ENCODE data around the gene ZBTB7C. TPM values are rescaled to one million over a fixed set of nuclear protein-coding genes. Genes with fewer than 3 reads are reported as not detected.

ZBTB7C gene
- total RNA-seq, 1 donor from 2014 or later = 2.7 TPM

DNA sequence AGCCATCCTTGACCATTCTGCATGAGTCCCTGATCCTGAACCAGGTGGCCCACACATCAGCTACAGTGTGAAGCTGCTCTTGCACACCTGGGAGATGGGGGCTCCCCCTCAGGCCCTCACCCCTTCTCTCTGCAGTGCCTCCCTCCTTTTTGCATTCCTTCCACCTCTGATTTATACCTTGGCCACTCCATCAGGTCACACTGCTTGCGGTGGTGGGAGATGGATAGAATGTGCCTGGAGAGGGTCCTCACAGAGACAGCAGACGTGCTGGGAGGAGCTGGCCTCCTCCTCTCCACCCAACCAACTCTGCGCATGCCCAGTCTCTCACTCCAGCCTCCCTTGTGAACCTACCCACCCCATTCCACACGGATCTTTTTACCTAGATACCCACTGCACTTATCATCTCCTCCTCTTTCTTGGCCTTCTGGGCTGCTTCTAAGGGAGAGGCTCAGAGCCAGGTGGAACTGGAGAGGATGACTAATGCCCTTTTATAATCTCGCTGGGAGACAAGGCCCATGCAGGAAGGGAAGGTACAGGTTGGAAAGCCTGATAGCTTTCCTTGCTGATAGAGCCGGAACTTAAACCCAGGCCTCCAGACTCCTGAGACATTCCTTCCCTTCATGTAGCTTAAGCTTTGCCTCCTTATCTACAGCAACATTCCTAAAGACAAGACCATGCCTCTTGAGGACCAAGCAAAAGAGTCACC is 205.1 kb downstream of the ZBTB7C start:
- no peak for DNase-seq
- TF ChIP-seq, protein P1, sequence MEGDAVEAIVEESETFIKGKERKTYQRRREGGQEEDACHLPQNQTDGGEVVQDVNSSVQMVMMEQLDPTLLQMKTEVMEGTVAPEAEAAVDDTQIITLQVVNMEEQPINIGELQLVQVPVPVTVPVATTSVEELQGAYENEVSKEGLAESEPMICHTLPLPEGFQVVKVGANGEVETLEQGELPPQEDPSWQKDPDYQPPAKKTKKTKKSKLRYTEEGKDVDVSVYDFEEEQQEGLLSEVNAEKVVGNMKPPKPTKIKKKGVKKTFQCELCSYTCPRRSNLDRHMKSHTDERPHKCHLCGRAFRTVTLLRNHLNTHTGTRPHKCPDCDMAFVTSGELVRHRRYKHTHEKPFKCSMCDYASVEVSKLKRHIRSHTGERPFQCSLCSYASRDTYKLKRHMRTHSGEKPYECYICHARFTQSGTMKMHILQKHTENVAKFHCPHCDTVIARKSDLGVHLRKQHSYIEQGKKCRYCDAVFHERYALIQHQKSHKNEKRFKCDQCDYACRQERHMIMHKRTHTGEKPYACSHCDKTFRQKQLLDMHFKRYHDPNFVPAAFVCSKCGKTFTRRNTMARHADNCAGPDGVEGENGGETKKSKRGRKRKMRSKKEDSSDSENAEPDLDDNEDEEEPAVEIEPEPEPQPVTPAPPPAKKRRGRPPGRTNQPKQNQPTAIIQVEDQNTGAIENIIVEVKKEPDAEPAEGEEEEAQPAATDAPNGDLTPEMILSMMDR (IDR thresholded peaks at IDR 0.05; ENCODE audit: borderline replicate concordance) = no peak
- no peak overlapping the region for H3K4me3 ChIP-seq
- H3K36me3 ChIP-seq = no peaks in the 10 kb centered on the region
- intact Hi-C loops (cut with micrococcal nuclease) = no loop called here
- H3K27ac ChIP-seq (replicated peaks) = no peak overlapping the region
- no peaks in the 10 kb centered on the region for H3K27me3 ChIP-seq (ENCODE audit: low read depth)
- H3K4me1 ChIP-seq = no peaks in the 10 kb centered on the region
- no peaks in the 10 kb centered on the region for H3K9me3 ChIP-seq (replicated peaks)

DNA sequence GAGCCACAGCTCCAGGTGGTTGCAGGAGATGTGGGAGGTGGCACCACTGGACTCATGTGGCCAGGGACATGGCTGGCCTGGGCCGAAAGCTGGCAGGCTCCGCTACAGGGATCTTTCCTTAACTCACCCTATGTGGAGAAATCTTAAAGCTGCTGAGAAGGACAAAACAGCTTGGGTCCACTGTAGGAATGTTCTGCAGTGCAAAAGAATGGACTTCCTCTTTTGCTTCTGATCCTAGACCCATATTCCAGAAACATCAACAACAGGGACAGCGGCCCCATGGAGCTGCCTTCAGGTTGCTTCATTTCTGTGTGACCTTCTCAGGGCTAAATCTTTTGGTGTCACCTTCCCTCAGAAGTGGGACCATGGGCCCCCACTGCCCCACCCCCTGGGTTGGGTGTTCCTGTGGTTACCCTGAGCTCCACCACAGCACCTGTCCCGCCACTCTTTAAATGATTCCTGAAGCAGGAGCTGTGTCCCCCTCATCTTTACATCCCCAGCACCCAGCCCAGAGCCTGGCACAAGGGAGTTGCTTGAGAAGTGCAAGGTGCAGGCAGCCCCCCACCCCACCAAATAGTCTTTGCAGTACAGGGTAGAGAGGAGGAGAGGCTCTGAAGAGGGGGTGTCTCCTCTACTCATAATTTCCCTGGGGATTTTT is 205.8 kb downstream of the ZBTB7C start:
- no peak for DNase-seq
- no peak overlapping the region for H3K4me3 ChIP-seq
- no peaks in the 10 kb centered on the region for H3K36me3 ChIP-seq
- no peaks in the 10 kb centered on the region for H3K4me1 ChIP-seq
- H3K9me3 ChIP-seq (replicated peaks) = no peaks in the 10 kb centered on the region
- intact Hi-C loops (cut with micrococcal nuclease) = no loop called here
- no peaks in the 10 kb centered on the region for H3K27me3 ChIP-seq (ENCODE audit: low read depth)
- no peak overlapping the region for H3K27ac ChIP-seq (replicated peaks)
- TF ChIP-seq, protein P1 (IDR thresholded peaks at IDR 0.05; ENCODE audit: borderline replicate concordance) = no peak

DNA sequence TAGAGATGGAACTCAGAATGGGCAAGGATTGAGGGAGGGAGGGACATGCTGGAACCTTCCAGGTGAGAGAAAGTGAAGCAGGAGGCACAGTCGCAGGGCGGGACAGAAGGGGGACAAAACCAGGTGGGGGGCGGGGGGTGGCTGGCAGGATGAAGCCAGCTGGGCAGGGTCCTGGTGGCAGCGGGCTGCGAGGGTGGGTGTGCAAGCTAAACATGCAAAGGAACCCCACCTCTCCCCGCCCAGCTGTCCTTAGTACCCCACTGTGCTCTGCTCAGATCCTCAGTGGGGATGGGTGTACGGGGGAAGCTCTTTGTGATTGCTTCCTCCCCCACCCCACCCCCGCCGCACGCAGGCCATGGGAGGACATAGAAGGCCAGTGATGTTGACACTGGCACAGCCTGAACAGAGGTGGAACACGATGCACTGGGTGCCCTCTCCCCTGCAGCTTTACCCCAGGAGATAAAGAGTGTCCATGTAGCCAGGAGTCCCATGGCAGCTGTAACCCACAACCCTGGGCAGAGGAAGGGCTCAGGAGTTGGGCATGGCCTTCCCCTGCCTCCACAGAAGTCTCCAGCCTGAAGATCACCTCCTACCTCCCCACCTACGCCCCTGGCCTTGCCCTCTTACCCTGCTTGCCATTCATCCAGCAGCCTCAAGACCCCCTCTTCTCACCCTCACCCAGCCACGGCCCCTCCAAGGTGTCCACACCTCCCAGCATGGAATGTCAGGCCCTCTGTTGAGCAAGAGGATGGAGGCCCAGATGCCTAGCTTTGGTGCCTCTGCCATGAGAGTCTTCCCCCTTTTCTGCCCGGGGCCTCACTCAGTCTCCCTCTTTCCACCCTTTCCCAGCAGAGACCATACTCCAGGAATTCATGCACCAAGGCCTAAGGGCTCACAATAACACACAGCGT is 206.6 kb downstream of the ZBTB7C start:
- TF ChIP-seq, protein P1 (IDR thresholded peaks at IDR 0.05; ENCODE audit: borderline replicate concordance) = no peak

DNA sequence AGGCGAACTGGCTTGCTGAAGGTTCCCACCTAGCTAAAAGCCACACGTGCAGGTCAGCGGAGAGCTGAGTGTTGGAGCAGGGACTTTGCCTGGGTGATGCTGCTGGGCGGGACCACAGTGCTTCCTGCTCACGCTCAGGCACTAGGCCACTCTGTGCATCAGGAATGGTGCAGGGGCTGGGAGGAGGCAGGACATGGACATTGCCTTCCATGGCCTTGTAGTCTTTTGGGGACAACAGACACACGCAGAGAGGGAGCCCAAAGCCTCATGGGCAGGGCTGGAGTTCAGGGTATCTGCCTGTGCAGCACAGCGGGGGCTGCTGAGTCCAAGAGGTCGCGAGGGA is 207.2 kb downstream of the ZBTB7C start:
- no peaks in the 10 kb centered on the region for H3K36me3 ChIP-seq
- no peak overlapping the region for H3K27ac ChIP-seq (replicated peaks)
- H3K27me3 ChIP-seq (ENCODE audit: low read depth) = no peaks in the 10 kb centered on the region
- H3K9me3 ChIP-seq (replicated peaks) = no peaks in the 10 kb centered on the region
- intact Hi-C loops (cut with micrococcal nuclease) = no loop called here
- no peak for DNase-seq
- TF ChIP-seq, protein P1 (IDR thresholded peaks at IDR 0.05; ENCODE audit: borderline replicate concordance) = no peak
- H3K4me1 ChIP-seq = no peaks in the 10 kb centered on the region
- H3K4me3 ChIP-seq = no peak overlapping the region

More for the DNA sequence above, 206.6 kb downstream of the ZBTB7C start:
- Histone ChIP-seq H3K27me3 (ENCODE audit: low read depth) (no peaks in the 10 kb centered on the region), H3K4me1 (no peaks in the 10 kb centered on the region), H3K9me3 (replicated peaks) (no peaks in the 10 kb centered on the region), H3K27ac (replicated peaks) (no peak overlapping the region), H3K4me3 (no peak overlapping the region), H3K36me3 (no peaks in the 10 kb centered on the region)
- no peak for DNase-seq
- intact Hi-C loops (cut with micrococcal nuclease) = no loop called here

DNA sequence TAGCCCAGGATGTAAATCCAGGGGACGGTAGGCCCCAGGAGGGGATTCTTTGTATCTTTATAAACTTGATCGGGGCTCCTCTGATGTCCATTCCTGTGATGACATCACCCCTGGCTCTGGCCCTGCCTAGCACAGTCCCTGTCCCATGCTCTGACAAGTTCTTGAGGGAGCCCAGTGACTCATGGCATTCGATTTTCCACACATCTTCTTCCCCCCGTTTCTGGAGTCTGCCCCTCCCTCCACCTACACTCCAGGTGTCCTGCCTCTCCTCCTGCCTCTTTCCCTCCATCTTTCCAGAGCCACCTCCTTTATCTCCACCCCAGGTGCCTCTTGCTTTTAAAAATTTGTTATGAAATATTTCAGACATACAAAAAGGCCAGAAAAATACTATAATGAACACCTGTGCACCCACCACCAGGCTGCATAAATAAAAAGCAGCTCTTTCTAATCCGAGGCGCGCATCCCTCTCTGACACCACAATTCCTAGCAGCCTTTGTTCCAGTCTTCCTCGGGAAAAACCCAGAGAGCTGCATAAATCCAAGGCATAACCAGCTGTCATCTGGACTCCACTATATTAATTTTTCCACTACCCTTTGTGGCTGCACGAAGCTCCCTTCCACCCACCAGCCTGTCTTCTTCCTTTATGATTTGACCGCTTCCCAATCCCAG is 207.7 kb downstream of the ZBTB7C start:
- TF ChIP-seq, protein P1 (IDR thresholded peaks at IDR 0.05; ENCODE audit: borderline replicate concordance) = no peak
- H3K36me3 ChIP-seq = no peaks in the 10 kb centered on the region
- H3K4me3 ChIP-seq = no peak overlapping the region
- no peaks in the 10 kb centered on the region for H3K4me1 ChIP-seq
- intact Hi-C loops (cut with micrococcal nuclease) = no loop called here
- H3K27me3 ChIP-seq (ENCODE audit: low read depth) = no peaks in the 10 kb centered on the region
- H3K27ac ChIP-seq (replicated peaks) = no peak overlapping the region
- no peaks in the 10 kb centered on the region for H3K9me3 ChIP-seq (replicated peaks)
- DNase-seq = no peak

Data from left ventricle myocardium inferior (tissue), 1 donor.